Heart left ventricle (tissue), 16 donors: ENCODE measurements around the gene CNDP2. TPM values are rescaled to one million over a fixed set of nuclear protein-coding genes. Genes with fewer than 3 reads are reported as not detected.

Source experiments
- ATAC-seq, 4 donors: fragments of 200-7000 bp; cut with Tn5 transposase; one replicate each; pipeline ENCODE4 v1.9.1; 2020 to 2022; ENCODE audit warnings: moderate library complexity in 4 of 4, mild to moderate bottlenecking in 3 of 4, moderate number of reproducible peaks in 1 of 4
- DNase-seq, 5 donors: peaks; one replicate each; pipeline ENCODE4 v3.0.0-alpha.2; 2020
- H3K27ac ChIP-seq, 12 donors: fragments of 200-600 bp; sonication (generic) in 4 of 12; one replicate each; pipeline versions ENCODE4 v1.5.0 to v1.8.0; 2016 to 2022; ENCODE audit warnings: mild to moderate bottlenecking in 2 of 12
- H3K27me3 ChIP-seq, 9 donors: fragments of 200-600 bp; sonication (generic) in 2 of 9; one replicate each; pipeline versions ENCODE4 v1.5.1 to v1.8.0; 2016 to 2022; ENCODE audit warnings: mild to moderate bottlenecking in 3 of 9
- H3K36me3 ChIP-seq, 9 donors: fragments of 200-600 bp; sonication (generic) in 2 of 9; one replicate each; pipeline versions ENCODE4 v1.5.0 to v1.8.0; 2018 to 2022; ENCODE audit warnings: mild to moderate bottlenecking in 2 of 9
- H3K4me1 ChIP-seq, 12 donors: fragments of 200-600 bp; sonication (generic) in 4 of 12; one replicate each; pipeline versions ENCODE4 v1.5.0 to v1.8.0; 2016 to 2022; ENCODE audit warnings: mild to moderate bottlenecking in 3 of 12
- H3K4me3 ChIP-seq, 12 donors: fragments of 200-600 bp; sonication (generic) in 4 of 12; one replicate each; pipeline versions ENCODE4 v1.5.0 to v1.8.0; 2017 to 2022; ENCODE audit warnings: mild to moderate bottlenecking in 9 of 12, moderate library complexity in 4 of 12
- H3K9me3 ChIP-seq, 12 donors: fragments of 200-600 bp; sonication (generic) in 4 of 12; one replicate each; pipeline versions ENCODE4 v1.5.0 to v1.8.0; 2016 to 2022; ENCODE audit warnings: mild to moderate bottlenecking in 1 of 12
- POLR2A ChIP-seq, 2 donors: fragments of 450-650 bp; IDR thresholded peaks; one replicate each; pipeline ENCODE4 v1.6.1; 2017; ENCODE audit warnings: antibody characterized with exemption in 2 of 2, mild to moderate bottlenecking in 2 of 2, moderate library complexity in 2 of 2
- WGBS, 4 donors: extraction: QIAGEN DNeasy Blood & Tissue Kit in 2 of 4; methylation state at CpG; one replicate each; pipeline versions ENCODE4 v1.1.5 to v1.1.7; 2013 to 2018; 5-methylcytosine and 5-hydroxymethylcytosine counted together
- intact Hi-C, 10 donors: fragments of 100-400 bp; cut with DNase I; formaldehyde crosslinking; loops; one replicate each; pipeline versions ENCODE4 v1.11.1 to v1.14.2; 2022
- polyA plus RNA-seq, 2 donors: library from polyadenylated mRNA; stranded (reverse); fragments of 200-250 nt; gene quantifications; one replicate each; pipeline ENCODE4 v1.2.3, GENCODE V29; 2013
- total RNA-seq, 9 donors: library from RNA; depleted of rRNA in 2 of 9; stranded (reverse); fragments of >200 nt in 2 of 9; fragmentation: NEBNext Ultra II Directional in 3 of 9; extraction: Animal tissue kit (Norgen Biotek cat#: 25700) in 3 of 9; gene quantifications; one replicate each; pipeline versions ENCODE4 v1.1.0 to v1.2.4, GENCODE V29; 2016 to 2023
- TF ChIP-seq, protein P1 (sequence below), 12 donors: fragments of 200-600 bp; sonication (generic) in 4 of 12; IDR thresholded peaks; one replicate each; pipeline versions ENCODE4 v1.5.0 to v1.8.0; 2018 to 2022; ENCODE audit warnings: antibody characterized with exemption in 12 of 12, mild to moderate bottlenecking in 5 of 12
- donor health status: ischemic (EF 13 %, LVEDD 7.1; RV severe dilation, severe dysfunction).
- donor health status: healthy with polysubstance abuse.
- donor health status: DM: no; HTN: yes; CAD: no.
- donor health status: DM: no; HTN: no; CAD: no.
- donor health status: ischemic (EF 25% LVEDD 6.9; RV normal size, moderate dysfunction).
- donor health status: ischemic (EF 25% LVEDD 5.7; RV mildly dilated, moderate dysfunction).
- donor health status: healthy.
- donor health status: DM: yes; HTN: yes; CAD: no.
- donor health status: ischemic (EF 35%, LVEDD 5.7; RV mildly dilated, moderate dysfunction).
- donor health status: nonischemic (EF 11% LVEDD 7.7; RV severe dilation, severe dysfunction).
- donor health status: DM: yes; HTN: yes; CAD: no.
- donor health status: PGD.
- donor health status: ischemic (EF 29% LVEDD 5.4; RV normal size, mild dysfunction).
- donor health status: nonischemic (EF 23%, LVEDD 6.1; RV moderate dilation, normal function).

The CNDP2 gene
- total and polyA plus RNA-seq, 11 donors, result 38.3 to 162 (median 76.3) TPM

DNA sequence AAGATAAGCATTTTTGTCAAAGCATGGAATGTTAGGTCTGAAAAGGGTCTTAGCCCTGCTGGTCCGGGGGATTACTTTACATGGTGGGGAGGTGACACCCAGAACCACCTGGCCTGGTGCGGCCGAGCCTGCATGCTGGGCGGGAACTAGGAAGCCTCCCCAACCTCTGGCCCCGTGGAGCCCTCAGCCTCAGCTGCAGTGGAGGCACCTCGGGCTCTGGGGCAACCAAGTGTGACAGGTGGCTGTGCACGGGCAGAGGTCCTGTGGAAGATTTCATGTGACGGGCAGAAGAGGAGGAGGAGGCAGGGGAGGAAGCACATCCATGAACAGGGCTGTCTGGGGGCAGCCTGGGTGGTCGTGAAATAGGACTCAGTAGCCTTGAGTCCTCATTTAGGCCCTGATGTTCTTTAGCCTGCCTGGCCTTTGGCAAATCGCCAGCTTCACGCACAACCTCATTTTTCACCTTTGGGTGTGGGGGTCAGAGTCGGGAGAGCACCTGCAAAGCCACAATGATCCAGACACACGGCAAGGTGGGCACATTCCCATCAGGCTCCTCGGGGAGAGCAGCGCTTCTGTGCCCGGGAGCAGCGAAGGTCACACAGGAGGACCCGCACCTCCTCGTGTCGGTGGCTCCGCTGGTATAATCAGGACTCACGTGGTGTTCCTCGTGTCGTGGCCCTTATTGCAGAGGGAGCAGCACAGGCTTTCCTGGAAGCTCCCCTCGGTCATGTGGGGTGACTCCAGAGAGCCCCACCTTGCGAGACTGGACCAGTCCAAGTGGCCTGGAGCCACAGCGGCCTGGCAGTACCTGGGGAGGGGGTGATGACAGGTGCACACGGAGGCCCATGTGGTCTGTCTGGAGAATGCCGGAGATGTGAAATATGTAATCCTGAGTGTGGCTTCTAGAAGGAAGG lies 13.9 kb downstream of the CNDP2 start:
- intact Hi-C loops, result no loop called here
- H3K27ac ChIP-seq, result no peak overlapping the region
- TF ChIP-seq POLR2A (IDR thresholded peaks at IDR 0.05), result no peak
- H3K27me3 ChIP-seq, result no peaks in the 10 kb centered on the region
- H3K9me3 ChIP-seq, result no peaks in the 10 kb centered on the region
- DNase-seq, result no peak
- 83 to 93% (median 89%) methylated on average over 17 to 29 of the region's 29 CpGs for WGBS, 4 donors
- ATAC-seq, result peak in 1 of 4 donors; percentile 12
- H3K36me3 ChIP-seq, result peaks cover 3 to 100% (median 94%) of the 10 kb centered on the region in 9 donors
- H3K4me1 ChIP-seq, result peaks cover 0 to 13% (median 0%) of the 10 kb centered on the region in 12 donors
- no peak overlapping the region for H3K4me3 ChIP-seq

DNA sequence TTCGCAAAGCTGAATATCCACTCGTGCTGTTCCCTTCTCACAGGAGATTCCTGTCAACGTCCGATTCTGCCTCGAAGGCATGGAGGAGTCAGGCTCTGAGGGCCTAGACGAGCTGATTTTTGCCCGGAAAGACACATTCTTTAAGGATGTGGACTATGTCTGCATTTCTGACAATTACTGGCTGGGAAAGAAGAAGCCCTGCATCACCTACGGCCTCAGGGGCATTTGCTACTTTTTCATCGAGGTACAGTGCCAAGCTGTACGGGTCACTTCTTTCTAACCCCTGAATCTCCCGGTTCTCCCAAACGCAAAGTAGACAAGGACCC lies 14.6 kb downstream of the CNDP2 start:
- no peak for ATAC-seq
- WGBS, 4 donors, result 87 to 92% (median 91%) methylated on average over 12 of the region's 12 CpGs
- no peaks in the 10 kb centered on the region for H3K27me3 ChIP-seq
- H3K4me3 ChIP-seq, result no peak overlapping the region
- no peak for DNase-seq
- H3K27ac ChIP-seq, result no peak overlapping the region
- H3K4me1 ChIP-seq, result peaks cover 0 to 13% (median 0%) of the 10 kb centered on the region in 12 donors
- intact Hi-C loops, result no loop called here
- H3K36me3 ChIP-seq, result peaks cover 3 to 100% (median 94%) of the 10 kb centered on the region in 9 donors
- H3K9me3 ChIP-seq, result no peaks in the 10 kb centered on the region
- TF ChIP-seq, protein P1, sequence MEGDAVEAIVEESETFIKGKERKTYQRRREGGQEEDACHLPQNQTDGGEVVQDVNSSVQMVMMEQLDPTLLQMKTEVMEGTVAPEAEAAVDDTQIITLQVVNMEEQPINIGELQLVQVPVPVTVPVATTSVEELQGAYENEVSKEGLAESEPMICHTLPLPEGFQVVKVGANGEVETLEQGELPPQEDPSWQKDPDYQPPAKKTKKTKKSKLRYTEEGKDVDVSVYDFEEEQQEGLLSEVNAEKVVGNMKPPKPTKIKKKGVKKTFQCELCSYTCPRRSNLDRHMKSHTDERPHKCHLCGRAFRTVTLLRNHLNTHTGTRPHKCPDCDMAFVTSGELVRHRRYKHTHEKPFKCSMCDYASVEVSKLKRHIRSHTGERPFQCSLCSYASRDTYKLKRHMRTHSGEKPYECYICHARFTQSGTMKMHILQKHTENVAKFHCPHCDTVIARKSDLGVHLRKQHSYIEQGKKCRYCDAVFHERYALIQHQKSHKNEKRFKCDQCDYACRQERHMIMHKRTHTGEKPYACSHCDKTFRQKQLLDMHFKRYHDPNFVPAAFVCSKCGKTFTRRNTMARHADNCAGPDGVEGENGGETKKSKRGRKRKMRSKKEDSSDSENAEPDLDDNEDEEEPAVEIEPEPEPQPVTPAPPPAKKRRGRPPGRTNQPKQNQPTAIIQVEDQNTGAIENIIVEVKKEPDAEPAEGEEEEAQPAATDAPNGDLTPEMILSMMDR (IDR thresholded peaks at IDR 0.05), result no peak
- no peak for TF ChIP-seq POLR2A (IDR thresholded peaks at IDR 0.05)

DNA sequence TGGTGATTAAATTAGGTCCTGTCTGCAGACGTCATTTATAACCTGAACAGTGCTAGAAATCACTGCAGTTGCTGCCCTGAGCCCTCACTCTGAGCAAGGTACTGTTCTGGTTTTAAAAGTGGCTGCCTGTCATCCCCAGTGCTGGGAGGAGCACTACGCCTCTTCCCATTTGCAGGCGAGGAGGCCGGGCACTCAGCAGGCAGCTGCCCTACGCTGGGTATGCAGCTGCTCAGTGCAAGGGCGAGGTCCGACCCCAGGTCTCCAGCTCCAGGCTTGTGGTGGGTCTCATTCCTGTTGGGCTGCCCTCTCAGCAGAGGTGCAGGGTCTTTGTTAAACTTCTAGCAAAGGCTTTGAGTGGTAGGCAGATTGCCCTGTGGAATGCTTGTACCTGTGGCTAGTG lies 15.7 kb downstream of the CNDP2 start:
- Histone ChIP-seq H3K27me3 (no peaks in the 10 kb centered on the region), H3K4me3 (no peak overlapping the region), H3K27ac (no peak overlapping the region), H3K4me1 (peaks cover 0 to 5% (median 0%) of the 10 kb centered on the region in 12 donors), H3K36me3 (peaks cover 3 to 100% (median 94%) of the 10 kb centered on the region in 9 donors), H3K9me3 (no peaks in the 10 kb centered on the region)
- 81 to 91% (median 88%) methylated on average over 1 to 7 of the region's 7 CpGs for WGBS, 4 donors
- DNase-seq (no peak), ATAC-seq (no peak)
- no peak for TF ChIP-seq POLR2A (IDR thresholded peaks at IDR 0.05)
- TF ChIP-seq, protein P1 (IDR thresholded peaks at IDR 0.05), result no peak
- intact Hi-C loops, result no loop called here

DNA sequence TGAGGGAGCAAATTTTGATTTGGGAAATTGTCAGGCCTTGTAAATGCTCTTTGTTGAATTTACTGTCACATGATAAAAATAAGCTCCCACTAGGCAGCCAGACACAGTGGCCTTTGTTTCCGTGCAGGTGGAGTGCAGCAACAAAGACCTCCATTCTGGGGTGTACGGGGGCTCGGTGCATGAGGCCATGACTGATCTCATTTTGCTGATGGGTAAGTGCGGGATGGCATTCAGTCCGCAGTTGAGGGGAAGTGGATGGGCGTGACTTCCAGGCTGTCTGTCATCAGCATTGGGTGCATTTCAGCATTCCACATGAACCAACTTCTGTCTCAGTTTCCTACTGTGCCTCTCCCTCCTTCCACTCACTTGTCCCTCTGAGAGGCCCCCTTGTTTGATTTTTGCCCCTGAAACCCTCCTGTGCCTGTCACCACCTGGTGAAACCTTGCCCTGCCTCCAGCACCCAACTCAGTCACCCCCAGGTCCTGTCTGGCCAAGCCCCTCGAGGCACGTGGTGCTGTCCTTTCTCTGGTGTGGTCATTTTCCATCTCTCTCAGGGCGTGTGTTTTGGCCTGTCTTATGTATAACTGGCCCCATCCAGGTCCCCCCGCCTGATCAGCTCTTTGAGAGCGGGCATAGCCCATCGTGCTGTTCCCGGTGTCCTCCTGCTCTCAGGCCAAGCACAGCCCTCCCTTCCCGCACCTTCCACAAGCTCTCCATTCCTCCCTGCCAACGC lies 16.3 kb downstream of the CNDP2 start:
- Histone ChIP-seq H3K4me1 (peaks cover 0 to 3% (median 0%) of the 10 kb centered on the region in 12 donors), H3K4me3 (no peak overlapping the region), H3K27me3 (no peaks in the 10 kb centered on the region), H3K9me3 (no peaks in the 10 kb centered on the region), H3K36me3 (peaks cover 3 to 100% (median 94%) of the 10 kb centered on the region in 9 donors), H3K27ac (no peak overlapping the region)
- ATAC-seq (no peak), DNase-seq (no peak)
- 86 to 91% (median 89%) methylated on average over 15 of the region's 15 CpGs for WGBS, 4 donors
- no peak for TF ChIP-seq POLR2A (IDR thresholded peaks at IDR 0.05)
- TF ChIP-seq, protein P1 (IDR thresholded peaks at IDR 0.05), result no peak
- intact Hi-C loops, result no loop called here
